H1 (cell line): ENCODE results near the gene NDNF. TPM values are rescaled to one million over a fixed set of nuclear protein-coding genes. Genes with fewer than 3 reads are reported as not detected.

ENCODE experiments used
- BRCA1 ChIP-seq: IDR thresholded peaks from 2 replicates; pipeline ENCODE4 v1.6.1; 2012; ENCODE audit warnings: low read depth, low read length, improper control_type of control experiment
- EZH2 ChIP-seq: fragments of 200-600 bp; sonication (generic); IDR thresholded peaks from 2 replicates; pipeline ENCODE4 v1.7.1; 2012; ENCODE audit warnings: low read depth, mild to moderate bottlenecking, moderate library complexity, low read length, inconsistent platforms; ENCODE audit not compliant: severe bottlenecking
- NANOG ChIP-seq: IDR thresholded peaks from 2 replicates; pipeline ENCODE4 v1.6.1; 2011; ENCODE audit warnings: low read length, low read depth, mild to moderate bottlenecking, inconsistent platforms; ENCODE audit not compliant: insufficient read depth, poor library complexity, severe bottlenecking
- NRF1 ChIP-seq: IDR thresholded peaks from 2 replicates; pipeline ENCODE4 v1.6.1; 2011; ENCODE audit warnings: mild to moderate bottlenecking, low read depth, low read length, improper control_type of control experiment
- RAD21 ChIP-seq, 2 experiments: IDR thresholded peaks in 1 of 2; conservative IDR thresholded peaks in 1 of 2; 2 replicates each; pipeline ENCODE4 v1.6.1; 2011; ENCODE audit warnings: low read depth in 2 of 2, low read length in 2 of 2, improper control_type of control experiment in 1 of 2, inconsistent platforms in 1 of 2, mild to moderate bottlenecking in 1 of 2, moderate library complexity in 1 of 2
- TBP ChIP-seq: IDR thresholded peaks from 2 replicates; pipeline ENCODE4 v1.6.1; 2011; ENCODE audit warnings: low read depth, low read length, improper control_type of control experiment
- polyA plus RNA-seq, 7 experiments: library from polyadenylated mRNA; depleted of rRNA in 3 of 7; stranded (reverse) in 5 of 7; unstranded in 2 of 7; fragments of >200 nt in 5 of 7; fragments of 200-250 nt in 2 of 7; gene quantifications; 1 replicate in 5 of 7; 2 replicates in 1 of 7; 4 replicates in 1 of 7; pipeline versions ENCODE4 v1.2.1 to v1.2.3, GENCODE V29; 2011 to 2013; ENCODE audit warnings: missing spikeins in 2 of 7, mixed read lengths in 2 of 7
- total RNA-seq: library from RNA; stranded (reverse); fragmentation: NEBNext Ultra II Directional; extraction: Animal tissue kit (Norgen Biotek cat#: 25700); gene quantifications from 2 replicates; pipeline ENCODE4 v1.2.1, GENCODE V29; 2021

Gene NDNF
- total and polyA plus RNA-seq, 2 of the 8 experiments (the other 6 are each of a cell fraction or from before 2014, with no cell fraction given) = 0.70 to 1.6 TPM

- no peak for TF ChIP-seq NANOG
- TF ChIP-seq TBP = no peak
- TF ChIP-seq EZH2 = no peak
- no peak for TF ChIP-seq BRCA1
- no peak for TF ChIP-seq RAD21 (IDR thresholded peaks at IDR 0.05 in 1 of 2, conservative IDR thresholded peaks at IDR 0.05 in 1 of 2; ENCODE audit: low read depth in 2 of 2, low read length in 2 of 2)
- TF ChIP-seq NRF1 = no peak
These were observed 9.8 kb downstream of the NDNF start (continued) for GRCh38 chr4:121062521-121062920.
